GM21717 (cell line): ENCODE data around the gene LCN6.

Source experiments
- ATAC-seq: cut with Tn5 transposase; IDR thresholded peaks from one replicate; pipeline ENCODE4 v1.9.1; 2021; ENCODE audit warnings: mild to moderate bottlenecking, moderate library complexity; ENCODE audit not compliant: unreplicated experiment

LCN6 gene

GRCh38 chr9:136694163-136694871 is 54.0 kb downstream of the LCN6 start:
- no peak for ATAC-seq
